SK-N-SH treated with all-trans-retinoic acid at 6 μM for 48 hours (cell line): ENCODE results near the gene ADAMTS17.

Source experiments
- ATAC-seq: fragments of 200-7000 bp; cut with Tn5 transposase; 3 replicates; pipeline ENCODE4 v1.9.1; 2020; ENCODE audit warnings: mild to moderate bottlenecking, moderate library complexity
- ARNTL ChIP-seq: fragments of 450-650 bp; formaldehyde crosslinking; IDR thresholded peaks from 2 replicates; pipeline ENCODE4 v1.5.0; 2020; ENCODE audit warnings: low read depth, mild to moderate bottlenecking, moderate library complexity, borderline replicate concordance
- BACH2 ChIP-seq: fragments of 250-450 bp; sonication (Bioruptor Pico); IDR thresholded peaks from 2 replicates; pipeline ENCODE4 v1.9.0; 2021; ENCODE audit warnings: mild to moderate bottlenecking, borderline replicate concordance
- CREB5 ChIP-seq: fragments of 250-450 bp; sonication (Bioruptor Pico); IDR thresholded peaks from 2 replicates; pipeline ENCODE4 v1.5.1; 2020; ENCODE audit warnings: low read depth, mild to moderate bottlenecking, moderate library complexity
- CSDC2 ChIP-seq: fragments of 250-450 bp; sonication (Bioruptor Pico); IDR thresholded peaks from 2 replicates; pipeline ENCODE4 v1.5.0; 2020; ENCODE audit warnings: mild to moderate bottlenecking, moderate library complexity
- CSRNP3 ChIP-seq: fragments of 250-450 bp; sonication (Bioruptor Pico); IDR thresholded peaks from 2 replicates; pipeline ENCODE4 v1.5.1; 2021; ENCODE audit warnings: mild to moderate bottlenecking, moderate library complexity
- ESRRG ChIP-seq: fragments of 250-450 bp; sonication (Bioruptor Pico); IDR thresholded peaks from 2 replicates; pipeline ENCODE4 v1.6.1; 2021; ENCODE audit warnings: mild to moderate bottlenecking
- GLIS3 ChIP-seq: fragments of 250-450 bp; sonication (Bioruptor Pico); IDR thresholded peaks from 2 replicates; pipeline ENCODE4 v1.5.0; 2020; ENCODE audit warnings: mild to moderate bottlenecking, moderate library complexity
- ISL1 ChIP-seq: fragments of 250-450 bp; sonication (Bioruptor Pico); IDR thresholded peaks from 2 replicates; pipeline ENCODE4 v2.1.2; 2022; ENCODE audit warnings: mild to moderate bottlenecking, moderate library complexity
- OSR1 ChIP-seq: fragments of 250-450 bp; sonication (Bioruptor Pico); IDR thresholded peaks from 2 replicates; pipeline ENCODE4 v1.8.0; 2022; ENCODE audit warnings: moderate library complexity, mild to moderate bottlenecking, inconsistent platforms
- PATZ1 ChIP-seq: fragments of 250-450 bp; sonication (Bioruptor Pico); IDR thresholded peaks from 2 replicates; pipeline ENCODE4 v1.8.0; 2020; ENCODE audit warnings: mild to moderate bottlenecking, moderate library complexity, borderline replicate concordance
- PPARA ChIP-seq: fragments of 250-450 bp; sonication (Bioruptor Pico); IDR thresholded peaks from 2 replicates; pipeline ENCODE4 v1.5.0; 2020; ENCODE audit warnings: mild to moderate bottlenecking, borderline replicate concordance
- RARB ChIP-seq: fragments of 250-450 bp; sonication (Bioruptor Pico); IDR thresholded peaks from 2 replicates; pipeline ENCODE4 v1.8.0; 2021; ENCODE audit warnings: mild to moderate bottlenecking, moderate library complexity
- SNAI2 ChIP-seq: fragments of 250-450 bp; sonication (Bioruptor Pico); IDR thresholded peaks from 2 replicates; pipeline ENCODE4 v1.5.0; 2020; ENCODE audit warnings: mild to moderate bottlenecking, moderate library complexity
- TCF4 ChIP-seq: fragments of 250-450 bp; sonication (Bioruptor Pico); IDR thresholded peaks from 2 replicates; pipeline ENCODE4 v1.8.0; 2021; ENCODE audit warnings: mild to moderate bottlenecking, moderate library complexity, borderline replicate concordance
- TOX ChIP-seq: fragments of 250-450 bp; sonication (Bioruptor Pico); IDR thresholded peaks from 2 replicates; pipeline ENCODE4 v1.8.0; 2021; ENCODE audit warnings: mild to moderate bottlenecking, moderate library complexity, borderline replicate concordance
- TSHZ2 ChIP-seq: fragments of 250-450 bp; sonication (Bioruptor Pico); IDR thresholded peaks from 2 replicates; pipeline ENCODE4 v1.5.0; 2020; ENCODE audit warnings: mild to moderate bottlenecking, moderate library complexity
- ZC3H10 ChIP-seq: fragments of 250-450 bp; sonication (Bioruptor Pico); IDR thresholded peaks from 2 replicates; pipeline ENCODE4 v1.5.1; 2021; ENCODE audit warnings: mild to moderate bottlenecking, moderate library complexity
- ZFP3 ChIP-seq: fragments of 250-450 bp; sonication (Bioruptor Pico); IDR thresholded peaks from 2 replicates; pipeline ENCODE4 v1.5.0; 2020; ENCODE audit warnings: mild to moderate bottlenecking, moderate library complexity
- ZFP30 ChIP-seq: fragments of 450-650 bp; formaldehyde crosslinking; IDR thresholded peaks from 2 replicates; pipeline ENCODE4 v1.5.0; 2022; ENCODE audit warnings: mild to moderate bottlenecking, moderate library complexity
- ZNF565 ChIP-seq: fragments of 450-650 bp; formaldehyde crosslinking; conservative IDR thresholded peaks from 2 replicates; pipeline ENCODE4 v1.5.0; 2020; ENCODE audit warnings: low read depth, mild to moderate bottlenecking, moderate library complexity
- ZNF70 ChIP-seq: fragments of 450-650 bp; formaldehyde crosslinking; IDR thresholded peaks from 2 replicates; pipeline ENCODE4 v1.5.0; 2020; ENCODE audit warnings: mild to moderate bottlenecking, moderate library complexity
- ZNF8 ChIP-seq: fragments of 450-650 bp; formaldehyde crosslinking; IDR thresholded peaks from 2 replicates; pipeline ENCODE4 v1.5.0; 2020; ENCODE audit warnings: mild to moderate bottlenecking, moderate library complexity

ADAMTS17 gene

GRCh38 chr15:100318880-100319279, 22.9 kb downstream of the ADAMTS17 start:
- no peak for TF ChIP-seq TOX
- TF ChIP-seq RARB (CRISPR knock-in tag): no peak
- TF ChIP-seq ZNF8 (CRISPR knock-in tag): no peak
- no peak for TF ChIP-seq ARNTL
- TF ChIP-seq TCF4 (CRISPR knock-in tag): no peak
- TF ChIP-seq ZC3H10: no peak
- TF ChIP-seq PATZ1 (CRISPR knock-in tag): no peak
- TF ChIP-seq ZFP30 (CRISPR knock-in tag): no peak
- TF ChIP-seq GLIS3 (CRISPR knock-in tag): no peak
- TF ChIP-seq ESRRG (CRISPR knock-in tag): no peak
- no peak for TF ChIP-seq SNAI2 (CRISPR knock-in tag)
- TF ChIP-seq OSR1: no peak
- TF ChIP-seq ZFP3 (CRISPR knock-in tag): no peak
- no peak for TF ChIP-seq CREB5 (CRISPR knock-in tag)
- TF ChIP-seq BACH2 (CRISPR knock-in tag): no peak
- no peak for TF ChIP-seq ZNF70 (CRISPR knock-in tag)
- no peak for TF ChIP-seq ISL1 (CRISPR knock-in tag)
- TF ChIP-seq CSRNP3 (CRISPR knock-in tag): no peak
- no peak for ATAC-seq

- ATAC-seq: no peak
- TF ChIP-seq ESRRG (CRISPR knock-in tag): no peak
- TF ChIP-seq ZNF70 (CRISPR knock-in tag): no peak
- no peak for TF ChIP-seq CSRNP3 (CRISPR knock-in tag)
- TF ChIP-seq TOX: no peak
- TF ChIP-seq ZFP3 (CRISPR knock-in tag): no peak
- no peak for TF ChIP-seq ARNTL
- TF ChIP-seq PPARA (CRISPR knock-in tag): no peak
- no peak for TF ChIP-seq RARB (CRISPR knock-in tag)
Measured at GRCh38 chr15:100314809-100315400, 26.9 kb downstream of the ADAMTS17 start.

GRCh38 chr15:100311833-100312476, 29.8 kb downstream of the ADAMTS17 start:
- no peak for ATAC-seq
- TF ChIP-seq ZNF8 (CRISPR knock-in tag) (no peak), RARB (CRISPR knock-in tag) (no peak), ZNF70 (CRISPR knock-in tag) (no peak), ARNTL (no peak), OSR1 (no peak), CREB5 (CRISPR knock-in tag) (no peak), ZNF565 (no peak), GLIS3 (CRISPR knock-in tag) (no peak)

GRCh38 chr15:100311154-100311625, 30.6 kb downstream of the ADAMTS17 start:
- ATAC-seq: no peak
- TF ChIP-seq ZFP30 (CRISPR knock-in tag) (no peak), OSR1 (no peak), ZFP3 (CRISPR knock-in tag) (no peak), TSHZ2 (CRISPR knock-in tag) (no peak), CSDC2 (CRISPR knock-in tag) (no peak), RARB (CRISPR knock-in tag) (no peak), ZC3H10 (no peak), ESRRG (CRISPR knock-in tag) (no peak), TOX (no peak), ARNTL (no peak), PATZ1 (CRISPR knock-in tag) (no peak)
